ENCODE measurements around the gene SORL1. TPM values are rescaled to one million over a fixed set of nuclear protein-coding genes. Genes with fewer than 3 reads are reported as not detected.
A peak's percentile ranks its signal among the peaks of the same experiment; 100 is the strongest.

SORL1 gene
- total and polyA plus RNA-seq, 2 of the 13 experiments (the other 11 are each of a cell fraction or from before 2014, with no cell fraction given) = 21.3 to 148 TPM

DNA sequence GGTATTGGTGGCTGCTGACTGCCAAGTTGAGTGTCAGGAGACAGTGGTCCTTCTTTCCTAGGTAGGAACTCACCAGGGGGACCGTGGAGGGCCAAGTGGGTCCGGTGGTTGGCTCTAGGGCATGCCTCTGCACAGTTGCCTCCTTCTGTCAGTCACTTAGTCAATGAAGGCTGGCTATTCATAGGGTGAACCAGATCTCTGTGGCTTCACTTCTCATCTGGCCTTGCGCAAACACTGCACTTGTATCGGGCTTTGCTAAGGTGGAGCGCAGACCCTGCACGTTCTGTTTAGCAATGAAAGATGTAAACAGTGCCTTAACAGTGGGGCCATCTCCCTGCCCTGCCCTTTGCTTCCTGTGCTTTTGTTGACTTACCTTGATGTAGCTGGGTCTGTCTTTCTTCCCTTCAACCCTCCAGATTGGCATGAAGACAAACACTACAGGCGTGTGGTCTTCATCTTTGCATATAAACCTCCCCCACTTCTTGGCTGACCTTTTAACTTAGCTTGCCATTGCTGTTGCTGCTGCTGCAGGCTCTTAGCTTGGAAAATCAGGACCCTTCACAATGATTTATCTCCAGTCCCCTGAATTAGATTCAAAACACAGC lies 7.4 kb downstream of the SORL1 start (continued):
- TF ChIP-seq, protein P1, sequence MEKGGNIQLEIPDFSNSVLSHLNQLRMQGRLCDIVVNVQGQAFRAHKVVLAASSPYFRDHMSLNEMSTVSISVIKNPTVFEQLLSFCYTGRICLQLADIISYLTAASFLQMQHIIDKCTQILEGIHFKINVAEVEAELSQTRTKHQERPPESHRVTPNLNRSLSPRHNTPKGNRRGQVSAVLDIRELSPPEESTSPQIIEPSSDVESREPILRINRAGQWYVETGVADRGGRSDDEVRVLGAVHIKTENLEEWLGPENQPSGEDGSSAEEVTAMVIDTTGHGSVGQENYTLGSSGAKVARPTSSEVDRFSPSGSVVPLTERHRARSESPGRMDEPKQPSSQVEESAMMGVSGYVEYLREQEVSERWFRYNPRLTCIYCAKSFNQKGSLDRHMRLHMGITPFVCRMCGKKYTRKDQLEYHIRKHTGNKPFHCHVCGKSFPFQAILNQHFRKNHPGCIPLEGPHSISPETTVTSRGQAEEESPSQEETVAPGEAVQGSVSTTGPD (CRISPR knock-in tag; IDR thresholded peaks at IDR 0.05) = peak; percentile 90; the same call in 1 of the 2 replicates
- no peak for TF ChIP-seq PAX8 (CRISPR knock-in tag; IDR thresholded peaks at IDR 0.05; ENCODE audit: borderline replicate concordance)
- TF ChIP-seq HOXA5 (CRISPR knock-in tag; IDR thresholded peaks at IDR 0.05) = peak; percentile 82; the same call in 1 of the 2 replicates
- TF ChIP-seq, protein P2, sequence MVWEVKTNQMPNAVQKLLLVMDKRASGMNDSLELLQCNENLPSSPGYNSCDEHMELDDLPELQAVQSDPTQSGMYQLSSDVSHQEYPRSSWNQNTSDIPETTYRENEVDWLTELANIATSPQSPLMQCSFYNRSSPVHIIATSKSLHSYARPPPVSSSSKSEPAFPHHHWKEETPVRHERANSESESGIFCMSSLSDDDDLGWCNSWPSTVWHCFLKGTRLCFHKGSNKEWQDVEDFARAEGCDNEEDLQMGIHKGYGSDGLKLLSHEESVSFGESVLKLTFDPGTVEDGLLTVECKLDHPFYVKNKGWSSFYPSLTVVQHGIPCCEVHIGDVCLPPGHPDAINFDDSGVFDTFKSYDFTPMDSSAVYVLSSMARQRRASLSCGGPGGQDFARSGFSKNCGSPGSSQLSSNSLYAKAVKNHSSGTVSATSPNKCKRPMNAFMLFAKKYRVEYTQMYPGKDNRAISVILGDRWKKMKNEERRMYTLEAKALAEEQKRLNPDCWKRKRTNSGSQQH (CRISPR knock-in tag; IDR thresholded peaks at IDR 0.05; ENCODE audit: low read depth) = peak; percentile 73; the same call in 1 of the 2 replicates
- TF ChIP-seq ZNF790 (CRISPR knock-in tag; IDR thresholded peaks at IDR 0.05; ENCODE audit: borderline replicate concordance) = no peak
- TF ChIP-seq SIX1 (CRISPR knock-in tag; IDR thresholded peaks at IDR 0.05; ENCODE audit: borderline replicate concordance) = peak; percentile 93
- TF ChIP-seq SMAD3 (CRISPR knock-in tag; IDR thresholded peaks at IDR 0.05) = peak; percentile 95
- no peak for TF ChIP-seq ZFP62 (CRISPR knock-in tag; IDR thresholded peaks at IDR 0.05)
- TF ChIP-seq ZNF33A (CRISPR knock-in tag; IDR thresholded peaks at IDR 0.05; ENCODE audit: borderline replicate concordance) = no peak
- peak; percentile 91 for TF ChIP-seq ZNF510 (CRISPR knock-in tag; IDR thresholded peaks at IDR 0.05; ENCODE audit: low read depth)
- no peak for TF ChIP-seq SSRP1 (CRISPR knock-in tag; IDR thresholded peaks at IDR 0.05)
- no peak for TF ChIP-seq ATF7-NPFF (CRISPR knock-in tag; IDR thresholded peaks at IDR 0.05; ENCODE audit: low read depth)
- TF ChIP-seq, protein P3, sequence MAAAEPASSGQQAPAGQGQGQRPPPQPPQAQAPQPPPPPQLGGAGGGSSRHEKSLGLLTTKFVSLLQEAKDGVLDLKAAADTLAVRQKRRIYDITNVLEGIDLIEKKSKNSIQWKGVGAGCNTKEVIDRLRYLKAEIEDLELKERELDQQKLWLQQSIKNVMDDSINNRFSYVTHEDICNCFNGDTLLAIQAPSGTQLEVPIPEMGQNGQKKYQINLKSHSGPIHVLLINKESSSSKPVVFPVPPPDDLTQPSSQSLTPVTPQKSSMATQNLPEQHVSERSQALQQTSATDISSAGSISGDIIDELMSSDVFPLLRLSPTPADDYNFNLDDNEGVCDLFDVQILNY (CRISPR knock-in tag; conservative IDR thresholded peaks at IDR 0.05) = no peak
- TF ChIP-seq PRMT3 (CRISPR knock-in tag; IDR thresholded peaks at IDR 0.05; ENCODE audit: borderline replicate concordance, low read depth) = peak; percentile 64; the same call in 1 of the 2 replicates
- TF ChIP-seq BCL6 (CRISPR knock-in tag; IDR thresholded peaks at IDR 0.05) = peak; percentile 96
- TF ChIP-seq, protein P4, sequence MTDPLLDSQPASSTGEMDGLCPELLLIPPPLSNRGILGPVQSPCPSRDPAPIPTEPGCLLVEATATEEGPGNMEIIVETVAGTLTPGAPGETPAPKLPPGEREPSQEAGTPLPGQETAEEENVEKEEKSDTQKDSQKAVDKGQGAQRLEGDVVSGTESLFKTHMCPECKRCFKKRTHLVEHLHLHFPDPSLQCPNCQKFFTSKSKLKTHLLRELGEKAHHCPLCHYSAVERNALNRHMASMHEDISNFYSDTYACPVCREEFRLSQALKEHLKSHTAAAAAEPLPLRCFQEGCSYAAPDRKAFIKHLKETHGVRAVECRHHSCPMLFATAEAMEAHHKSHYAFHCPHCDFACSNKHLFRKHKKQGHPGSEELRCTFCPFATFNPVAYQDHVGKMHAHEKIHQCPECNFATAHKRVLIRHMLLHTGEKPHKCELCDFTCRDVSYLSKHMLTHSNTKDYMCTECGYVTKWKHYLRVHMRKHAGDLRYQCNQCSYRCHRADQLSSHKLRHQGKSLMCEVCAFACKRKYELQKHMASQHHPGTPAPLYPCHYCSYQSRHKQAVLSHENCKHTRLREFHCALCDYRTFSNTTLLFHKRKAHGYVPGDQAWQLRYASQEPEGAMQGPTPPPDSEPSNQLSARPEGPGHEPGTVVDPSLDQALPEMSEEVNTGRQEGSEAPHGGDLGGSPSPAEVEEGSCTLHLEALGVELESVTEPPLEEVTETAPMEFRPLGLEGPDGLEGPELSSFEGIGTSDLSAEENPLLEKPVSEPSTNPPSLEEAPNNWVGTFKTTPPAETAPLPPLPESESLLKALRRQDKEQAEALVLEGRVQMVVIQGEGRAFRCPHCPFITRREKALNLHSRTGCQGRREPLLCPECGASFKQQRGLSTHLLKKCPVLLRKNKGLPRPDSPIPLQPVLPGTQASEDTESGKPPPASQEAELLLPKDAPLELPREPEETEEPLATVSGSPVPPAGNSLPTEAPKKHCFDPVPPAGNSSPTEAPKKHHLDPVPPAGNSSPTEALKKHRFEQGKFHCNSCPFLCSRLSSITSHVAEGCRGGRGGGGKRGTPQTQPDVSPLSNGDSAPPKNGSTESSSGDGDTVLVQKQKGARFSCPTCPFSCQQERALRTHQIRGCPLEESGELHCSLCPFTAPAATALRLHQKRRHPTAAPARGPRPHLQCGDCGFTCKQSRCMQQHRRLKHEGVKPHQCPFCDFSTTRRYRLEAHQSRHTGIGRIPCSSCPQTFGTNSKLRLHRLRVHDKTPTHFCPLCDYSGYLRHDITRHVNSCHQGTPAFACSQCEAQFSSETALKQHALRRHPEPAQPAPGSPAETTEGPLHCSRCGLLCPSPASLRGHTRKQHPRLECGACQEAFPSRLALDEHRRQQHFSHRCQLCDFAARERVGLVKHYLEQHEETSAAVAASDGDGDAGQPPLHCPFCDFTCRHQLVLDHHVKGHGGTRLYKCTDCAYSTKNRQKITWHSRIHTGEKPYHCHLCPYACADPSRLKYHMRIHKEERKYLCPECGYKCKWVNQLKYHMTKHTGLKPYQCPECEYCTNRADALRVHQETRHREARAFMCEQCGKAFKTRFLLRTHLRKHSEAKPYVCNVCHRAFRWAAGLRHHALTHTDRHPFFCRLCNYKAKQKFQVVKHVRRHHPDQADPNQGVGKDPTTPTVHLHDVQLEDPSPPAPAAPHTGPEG (CRISPR knock-in tag; IDR thresholded peaks at IDR 0.05) = peak; percentile 60
- TF ChIP-seq, protein P5, sequence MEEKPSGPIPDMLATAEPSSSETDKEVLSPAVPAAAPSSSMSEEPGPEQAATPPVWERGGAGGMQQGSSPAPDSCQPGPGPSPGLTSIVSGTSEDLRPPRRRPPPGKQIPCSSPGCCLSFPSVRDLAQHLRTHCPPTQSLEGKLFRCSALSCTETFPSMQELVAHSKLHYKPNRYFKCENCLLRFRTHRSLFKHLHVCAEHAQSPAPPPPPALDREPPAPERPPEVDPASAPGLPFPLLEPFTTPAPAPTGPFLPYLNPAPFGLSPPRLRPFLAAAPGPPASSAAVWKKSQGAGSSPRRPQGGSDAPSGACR (CRISPR knock-in tag; IDR thresholded peaks at IDR 0.05) = peak; percentile 99
- TF ChIP-seq SCMH1 (CRISPR knock-in tag; IDR thresholded peaks at IDR 0.05; ENCODE audit: borderline replicate concordance) = no peak
- no peak for TF ChIP-seq SMC3 (IDR thresholded peaks at IDR 0.05; ENCODE audit: low read length)
- peak; percentile 93 for TF ChIP-seq ZNF205 (CRISPR knock-in tag; IDR thresholded peaks at IDR 0.05)

Data from HepG2 (cell line).